Fibroblast of upper back skin (primary cell): ENCODE results near the gene KRTAP10-6.
"Not testable (repeated sequence)": the region's sequence is repeated elsewhere in the genome, so short reads cannot be mapped to it uniquely, and the experiment has no call there.

Experiments
- DNase-seq: peaks from one replicate; pipeline ENCODE4 v3.0.0-alpha.2; 2013

The KRTAP10-6 gene

GRCh38 chr21:44592446-44593311 is at the start of gene KRTAP10-6:
Gene KRTAP10-6, minus strand, starts transcription at chr21:44592505. Its CDS starts 21 bp downstream, at chr21:44592484.
- DNase-seq, result no peak

- no peak for DNase-seq
Measured at GRCh38 chr21:44640761-44641160, 48.5 kb upstream of the KRTAP10-6 start.

GRCh38 chr21:44639331-44639655 is 47.0 kb upstream of the KRTAP10-6 start:
- no peak for DNase-seq

GRCh38 chr21:44638506-44639330 is 46.4 kb upstream of the KRTAP10-6 start:
- DNase-seq, result not testable (repeated sequence)

- not testable (repeated sequence) for DNase-seq
Measured at GRCh38 chr21:44637851-44638348, 45.6 kb upstream of the KRTAP10-6 start.

- no peak for DNase-seq
Measured at GRCh38 chr21:44637018-44637850, 44.9 kb upstream of the KRTAP10-6 start, which contains the start of gene KRTAP10-10. Gene KRTAP10-10, plus strand, starts transcription at chr21:44637356. Its CDS starts 62 bp downstream, at chr21:44637418.

- DNase-seq, result no peak
Measured at GRCh38 chr21:44636209-44637017, 44.1 kb upstream of the KRTAP10-6 start.

GRCh38 chr21:44632067-44632466 is 39.8 kb upstream of the KRTAP10-6 start:
- no peak for DNase-seq

GRCh38 chr21:44630440-44630839 is 38.1 kb upstream of the KRTAP10-6 start:
- DNase-seq, result no peak

GRCh38 chr21:44628707-44629391 is 36.5 kb upstream of the KRTAP10-6 start:
- DNase-seq, result no peak

GRCh38 chr21:44627831-44628233 is 35.5 kb upstream of the KRTAP10-6 start:
- DNase-seq, result not testable (repeated sequence)

- not testable (repeated sequence) for DNase-seq
Measured at GRCh38 chr21:44627181-44627822, 35.0 kb upstream of the KRTAP10-6 start.

GRCh38 chr21:44626673-44627143 is 34.4 kb upstream of the KRTAP10-6 start, which contains the start of gene KRTAP10-9:
Gene KRTAP10-9, plus strand, starts transcription at chr21:44627093. Its CDS starts 79 bp downstream, at chr21:44627172.
- no peak for DNase-seq

GRCh38 chr21:44626262-44626661 is 34.0 kb upstream of the KRTAP10-6 start:
- DNase-seq, result no peak

- DNase-seq, result no peak
Measured at GRCh38 chr21:44625756-44626155, 33.5 kb upstream of the KRTAP10-6 start.

- no peak for DNase-seq
Measured at GRCh38 chr21:44623575-44623974, 31.3 kb upstream of the KRTAP10-6 start.

GRCh38 chr21:44619886-44620285 is 27.6 kb upstream of the KRTAP10-6 start:
- DNase-seq, result no peak

- no peak for DNase-seq
Measured at GRCh38 chr21:44618909-44619308, 26.6 kb upstream of the KRTAP10-6 start.

- DNase-seq, result no peak
Measured at GRCh38 chr21:44618504-44618903, 26.2 kb upstream of the KRTAP10-6 start.

GRCh38 chr21:44617071-44617501 is 24.8 kb upstream of the KRTAP10-6 start:
- no peak for DNase-seq
